ENCODE measurements around the gene LGMN.

- TF ChIP-seq, protein P1, sequence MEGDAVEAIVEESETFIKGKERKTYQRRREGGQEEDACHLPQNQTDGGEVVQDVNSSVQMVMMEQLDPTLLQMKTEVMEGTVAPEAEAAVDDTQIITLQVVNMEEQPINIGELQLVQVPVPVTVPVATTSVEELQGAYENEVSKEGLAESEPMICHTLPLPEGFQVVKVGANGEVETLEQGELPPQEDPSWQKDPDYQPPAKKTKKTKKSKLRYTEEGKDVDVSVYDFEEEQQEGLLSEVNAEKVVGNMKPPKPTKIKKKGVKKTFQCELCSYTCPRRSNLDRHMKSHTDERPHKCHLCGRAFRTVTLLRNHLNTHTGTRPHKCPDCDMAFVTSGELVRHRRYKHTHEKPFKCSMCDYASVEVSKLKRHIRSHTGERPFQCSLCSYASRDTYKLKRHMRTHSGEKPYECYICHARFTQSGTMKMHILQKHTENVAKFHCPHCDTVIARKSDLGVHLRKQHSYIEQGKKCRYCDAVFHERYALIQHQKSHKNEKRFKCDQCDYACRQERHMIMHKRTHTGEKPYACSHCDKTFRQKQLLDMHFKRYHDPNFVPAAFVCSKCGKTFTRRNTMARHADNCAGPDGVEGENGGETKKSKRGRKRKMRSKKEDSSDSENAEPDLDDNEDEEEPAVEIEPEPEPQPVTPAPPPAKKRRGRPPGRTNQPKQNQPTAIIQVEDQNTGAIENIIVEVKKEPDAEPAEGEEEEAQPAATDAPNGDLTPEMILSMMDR (IDR thresholded peaks at IDR 0.05; ENCODE audit: poor library complexity, severe bottlenecking) = no peak
- TF ChIP-seq TAF1 (IDR thresholded peaks at IDR 0.05; ENCODE audit: low read depth) = no peak
Measured at GRCh38 chr14:92663049-92663448, 85.4 kb downstream of the LGMN start.

All from neural cell (in vitro differentiated cells).